Measurements from ENCODE around the gene C10orf90.

The C10orf90 gene

GRCh38 chr10:126454045-126454751, 216.3 kb downstream of the C10orf90 start:
- H3K9ac ChIP-seq: no peak overlapping the region
- no peaks in the 10 kb centered on the region for H4K20me1 ChIP-seq
- H3K27me3 ChIP-seq: no peaks in the 10 kb centered on the region
- no peak overlapping the region for H3K27ac ChIP-seq
- no peaks in the 10 kb centered on the region for H3K36me3 ChIP-seq
- no peak overlapping the region for H3K4me2 ChIP-seq
- no peak for TF ChIP-seq Cebpa-rat (IDR thresholded peaks at IDR 0.05)
- H3K4me3 ChIP-seq: no peak overlapping the region
- no peaks in the 10 kb centered on the region for H3K4me1 ChIP-seq
- H3K9me3 ChIP-seq: no peaks in the 10 kb centered on the region

GRCh38 chr10:126452245-126452644, 218.2 kb downstream of the C10orf90 start:
- H3K9ac ChIP-seq: no peak overlapping the region
- H3K9me3 ChIP-seq: no peaks in the 10 kb centered on the region
- H3K27ac ChIP-seq: no peak overlapping the region
- H3K36me3 ChIP-seq: no peaks in the 10 kb centered on the region
- no peaks in the 10 kb centered on the region for H3K4me1 ChIP-seq
- H3K4me2 ChIP-seq: no peak overlapping the region
- H4K20me1 ChIP-seq: no peaks in the 10 kb centered on the region
- H3K4me3 ChIP-seq: no peak overlapping the region
- TF ChIP-seq Cebpa-rat (IDR thresholded peaks at IDR 0.05): no peak
- no peaks in the 10 kb centered on the region for H3K27me3 ChIP-seq

GRCh38 chr10:126448091-126448490, 222.4 kb downstream of the C10orf90 start:
- H3K27ac ChIP-seq: no peak overlapping the region
- H3K27me3 ChIP-seq: no peaks in the 10 kb centered on the region
- H3K4me3 ChIP-seq: no peak overlapping the region
- no peaks in the 10 kb centered on the region for H4K20me1 ChIP-seq
- H3K4me2 ChIP-seq: no peak overlapping the region
- H3K9me3 ChIP-seq: no peaks in the 10 kb centered on the region
- no peaks in the 10 kb centered on the region for H3K36me3 ChIP-seq
- no peaks in the 10 kb centered on the region for H3K4me1 ChIP-seq
- H3K9ac ChIP-seq: no peak overlapping the region
- no peak for TF ChIP-seq Cebpa-rat (IDR thresholded peaks at IDR 0.05)

- TF ChIP-seq Cebpa-rat (IDR thresholded peaks at IDR 0.05): no peak
- H3K9me3 ChIP-seq: no peaks in the 10 kb centered on the region; the same call in 1 of the 2 replicates
- H3K27me3 ChIP-seq: no peaks in the 10 kb centered on the region
- no peaks in the 10 kb centered on the region for H4K20me1 ChIP-seq
- no peak overlapping the region for H3K9ac ChIP-seq
- H3K36me3 ChIP-seq: no peaks in the 10 kb centered on the region
- H3K4me1 ChIP-seq: no peaks in the 10 kb centered on the region
- H3K4me3 ChIP-seq: no peak overlapping the region
- no peak overlapping the region for H3K4me2 ChIP-seq
- H3K27ac ChIP-seq: no peak overlapping the region
Measured at GRCh38 chr10:126439942-126440341, 230.6 kb downstream of the C10orf90 start.

GRCh38 chr10:126438407-126438783, 232.1 kb downstream of the C10orf90 start:
- Histone ChIP-seq H3K36me3 (no peaks in the 10 kb centered on the region), H3K4me3 (no peak overlapping the region), H4K20me1 (no peaks in the 10 kb centered on the region), H3K9me3 (no peaks in the 10 kb centered on the region; the same call in 1 of the 2 replicates), H3K4me1 (no peaks in the 10 kb centered on the region), H3K27ac (no peak overlapping the region), H3K9ac (no peak overlapping the region), H3K4me2 (no peak overlapping the region), H3K27me3 (no peaks in the 10 kb centered on the region)
- no peak for TF ChIP-seq Cebpa-rat (IDR thresholded peaks at IDR 0.05)

GRCh38 chr10:126437635-126438406, 232.7 kb downstream of the C10orf90 start:
- TF ChIP-seq Cebpa-rat (IDR thresholded peaks at IDR 0.05): no peak
- Histone ChIP-seq H3K27ac (no peak overlapping the region), H3K9me3 (peaks cover 1% of the 10 kb centered on the region; the same call in 1 of the 2 replicates), H3K27me3 (no peaks in the 10 kb centered on the region), H3K4me1 (no peaks in the 10 kb centered on the region), H3K4me2 (no peak overlapping the region), H4K20me1 (no peaks in the 10 kb centered on the region), H3K4me3 (no peak overlapping the region), H3K36me3 (no peaks in the 10 kb centered on the region), H3K9ac (no peak overlapping the region)

- TF ChIP-seq Cebpa-rat (IDR thresholded peaks at IDR 0.05): no peak
- H3K36me3 ChIP-seq: no peaks in the 10 kb centered on the region
- H3K4me2 ChIP-seq: no peak overlapping the region
- no peak overlapping the region for H3K4me3 ChIP-seq
- H3K27me3 ChIP-seq: no peaks in the 10 kb centered on the region
- no peak overlapping the region for H3K27ac ChIP-seq
- no peak overlapping the region for H3K9ac ChIP-seq
- peaks cover 16% of the 10 kb centered on the region for H3K4me1 ChIP-seq
- H4K20me1 ChIP-seq: no peaks in the 10 kb centered on the region
- H3K9me3 ChIP-seq: 0 out of 2 replicates have a peak, but pooled peaks cover 4% of the 10 kb centered on the region
Measured at GRCh38 chr10:126434235-126434634, 236.3 kb downstream of the C10orf90 start.

GRCh38 chr10:126433351-126433750, 237.1 kb downstream of the C10orf90 start:
- H3K27me3 ChIP-seq: no peaks in the 10 kb centered on the region
- no peak for TF ChIP-seq Cebpa-rat (IDR thresholded peaks at IDR 0.05)
- no peak overlapping the region for H3K4me2 ChIP-seq
- H3K4me1 ChIP-seq: peaks cover 16% of the 10 kb centered on the region
- H3K9ac ChIP-seq: no peak overlapping the region
- H3K27ac ChIP-seq: no peak overlapping the region
- 0 out of 2 replicates have a peak, but pooled peaks cover 4% of the 10 kb centered on the region for H3K9me3 ChIP-seq
- no peaks in the 10 kb centered on the region for H3K36me3 ChIP-seq
- no peak overlapping the region for H3K4me3 ChIP-seq
- no peaks in the 10 kb centered on the region for H4K20me1 ChIP-seq

- H3K27me3 ChIP-seq: no peaks in the 10 kb centered on the region
- H3K9me3 ChIP-seq: 0 out of 2 replicates have a peak, but pooled peaks cover 4% of the 10 kb centered on the region
- H3K9ac ChIP-seq: no peak overlapping the region
- H3K4me1 ChIP-seq: peaks cover 16% of the 10 kb centered on the region
- no peaks in the 10 kb centered on the region for H4K20me1 ChIP-seq
- H3K36me3 ChIP-seq: no peaks in the 10 kb centered on the region
- 0 out of 2 replicates have a peak overlapping the region, but pooled peaks have one; percentile 50 for H3K4me2 ChIP-seq
- no peak for TF ChIP-seq Cebpa-rat (IDR thresholded peaks at IDR 0.05)
- H3K27ac ChIP-seq: no peak overlapping the region
- H3K4me3 ChIP-seq: no peak overlapping the region
Measured at GRCh38 chr10:126432507-126432906, 238.0 kb downstream of the C10orf90 start.

GRCh38 chr10:126431816-126432215, 238.7 kb downstream of the C10orf90 start:
- Histone ChIP-seq H3K4me3 (no peak overlapping the region), H3K4me2 (peak overlapping the region; percentile 50), H3K4me1 (peaks cover 16% of the 10 kb centered on the region), H3K36me3 (no peaks in the 10 kb centered on the region), H3K27me3 (no peaks in the 10 kb centered on the region), H3K27ac (no peak overlapping the region), H3K9ac (no peak overlapping the region), H3K9me3 (0 out of 2 replicates have a peak, but pooled peaks cover 4% of the 10 kb centered on the region), H4K20me1 (no peaks in the 10 kb centered on the region)
- TF ChIP-seq Cebpa-rat (IDR thresholded peaks at IDR 0.05): no peak

All from BLaER1 (cell line).